Neural progenitor cell (in vitro differentiated cells): ENCODE measurements around the gene HINT1. TPM values are rescaled to one million over a fixed set of nuclear protein-coding genes. Genes with fewer than 3 reads are reported as not detected.

Source experiments
- DNase-seq: peaks from one replicate; pipeline ENCODE4 v3.0.0-alpha.2; 2016; ENCODE audit warnings: low spot score
- H2AFZ ChIP-seq: fragments of 200-600 bp; sonication (generic); replicated peaks from 2 replicates; pipeline ENCODE4 v1.6.1; 2016; ENCODE audit warnings: antibody characterized with exemption
- H3F3A ChIP-seq: fragments of 200-600 bp; sonication (generic); 2 replicates; pipeline ENCODE4 v1.6.1; 2016; ENCODE audit warnings: antibody characterized with exemption, low read depth
- H3K27ac ChIP-seq: fragments of 200-600 bp; sonication (generic); 2 replicates; pipeline ENCODE4 v1.5.1; 2016; ENCODE audit warnings: mild to moderate bottlenecking
- H3K27me3 ChIP-seq: fragments of 200-600 bp; sonication (generic); 2 replicates; pipeline ENCODE4 v1.6.1; 2016; ENCODE audit warnings: mild to moderate bottlenecking, moderate library complexity
- H3K36me3 ChIP-seq: fragments of 200-600 bp; sonication (generic); 2 replicates; pipeline ENCODE4 v1.5.1; 2016
- H3K4me1 ChIP-seq: fragments of 200-600 bp; sonication (generic); 2 replicates; pipeline ENCODE4 v1.6.1; 2016; ENCODE audit warnings: mixed run types
- H3K4me2 ChIP-seq: fragments of 200-600 bp; sonication (generic); 2 replicates; pipeline ENCODE4 v1.6.1; 2016
- H3K4me3 ChIP-seq: fragments of 200-600 bp; sonication (generic); 2 replicates; pipeline ENCODE4 v1.5.1; 2016
- H3K79me2 ChIP-seq: fragments of 200-600 bp; sonication (generic); 2 replicates; pipeline ENCODE4 v1.6.1; 2016; ENCODE audit warnings: low read depth
- H3K9ac ChIP-seq: fragments of 200-600 bp; sonication (generic); 2 replicates; pipeline ENCODE4 v1.6.1; 2016
- H3K9me3 ChIP-seq: fragments of 200-600 bp; sonication (generic); 2 replicates; pipeline ENCODE4 v1.5.1; 2016; ENCODE audit warnings: low read depth
- H4K20me1 ChIP-seq: fragments of 200-600 bp; sonication (generic); 2 replicates; pipeline ENCODE4 v1.6.1; 2016; ENCODE audit warnings: low read depth
- H3K27ac Mint-ChIP-seq: 3 replicates; pipeline ENCODE4 v1.8.0; 2021; ENCODE audit warnings: mixed read lengths
- H3K27me3 Mint-ChIP-seq: 2 replicates; pipeline ENCODE4 v1.8.0; 2022; ENCODE audit warnings: low read depth, mild to moderate bottlenecking, inconsistent platforms, moderate library complexity, mixed read lengths; ENCODE audit not compliant: insufficient read depth
- H3K36me3 Mint-ChIP-seq: 3 replicates; pipeline ENCODE4 v1.8.0; 2021; ENCODE audit warnings: mixed read lengths
- H3K4me1 Mint-ChIP-seq: 3 replicates; pipeline ENCODE4 v1.8.0; 2021; ENCODE audit warnings: mixed read lengths
- H3K4me3 Mint-ChIP-seq: 3 replicates; pipeline ENCODE4 v1.8.0; 2021; ENCODE audit warnings: mild to moderate bottlenecking, moderate library complexity, mixed read lengths
- H3K9me3 Mint-ChIP-seq: 3 replicates; pipeline ENCODE4 v1.8.0; 2020; ENCODE audit warnings: mixed read lengths
- CTCF ChIP-seq: fragments of 200-600 bp; sonication (generic); IDR thresholded peaks from 2 replicates; pipeline ENCODE4 v1.5.1; 2017; ENCODE audit warnings: antibody characterized with exemption, mild to moderate bottlenecking
- EZH2 ChIP-seq: fragments of 200-600 bp; sonication (generic); IDR thresholded peaks from 2 replicates; pipeline ENCODE4 v1.6.1; 2017; ENCODE audit warnings: antibody characterized with exemption, mild to moderate bottlenecking, moderate library complexity
- EZH2phosphoT487 ChIP-seq: fragments of 200-600 bp; sonication (generic); IDR thresholded peaks from 2 replicates; pipeline ENCODE4 v1.6.1; 2017; ENCODE audit warnings: antibody characterized with exemption
- total RNA-seq: library from RNA; depleted of rRNA; stranded (reverse); fragments of >200 nt; gene quantifications from 2 replicates; pipeline ENCODE4 v1.2.3, GENCODE V29; 2015; ENCODE audit warnings: low replicate concordance

HINT1 gene
- total RNA-seq, 1 donor from 2014 or later: 300 TPM

GRCh38 chr5:131209175-131209505, 44.1 kb upstream of the HINT1 start:
- Mint-ChIP-seq H3K9me3 (no peaks in the 10 kb centered on the region), H3K36me3 (no peaks in the 10 kb centered on the region), H3K4me1 (peaks cover 27% of the 10 kb centered on the region), H3K27me3 (no peaks in the 10 kb centered on the region), H3K27ac (peak overlapping the region; percentile 76), H3K4me3 (no peak overlapping the region)
- TF ChIP-seq EZH2phosphoT487 (no peak), EZH2 (no peak)
- peaks cover 32% of the 10 kb centered on the region for H3K4me1 ChIP-seq
- H3K4me2 ChIP-seq: peak overlapping the region; percentile 54
- no peak overlapping the region for H3K4me3 ChIP-seq
- H3K27me3 ChIP-seq: no peaks in the 10 kb centered on the region
- H3K9me3 ChIP-seq: no peaks in the 10 kb centered on the region
- no peaks in the 10 kb centered on the region for H4K20me1 ChIP-seq
- H3K36me3 ChIP-seq: no peaks in the 10 kb centered on the region
- no peak overlapping the region for H2AFZ ChIP-seq
- peaks cover 14% of the 10 kb centered on the region for H3F3A ChIP-seq
- no peaks in the 10 kb centered on the region for H3K79me2 ChIP-seq
- peak overlapping the region; percentile 21 for H3K27ac ChIP-seq
- H3K9ac ChIP-seq: no peak overlapping the region
- no peak for DNase-seq

GRCh38 chr5:131206772-131207171, 41.7 kb upstream of the HINT1 start:
- Histone ChIP-seq H3F3A (peaks cover 14% of the 10 kb centered on the region), H3K4me1 (peaks cover 32% of the 10 kb centered on the region), H3K9ac (no peak overlapping the region), H3K79me2 (no peaks in the 10 kb centered on the region), H3K27ac (no peak overlapping the region), H4K20me1 (no peaks in the 10 kb centered on the region), H3K4me2 (no peak overlapping the region), H2AFZ (no peak overlapping the region), H3K4me3 (no peak overlapping the region), H3K9me3 (no peaks in the 10 kb centered on the region), H3K36me3 (no peaks in the 10 kb centered on the region), H3K27me3 (no peaks in the 10 kb centered on the region)
- DNase-seq: no peak
- no peaks in the 10 kb centered on the region for H3K27me3 Mint-ChIP-seq
- H3K9me3 Mint-ChIP-seq: no peaks in the 10 kb centered on the region
- peaks cover 1% of the 10 kb centered on the region for H3K36me3 Mint-ChIP-seq
- peaks cover 23% of the 10 kb centered on the region for H3K4me1 Mint-ChIP-seq
- no peak for TF ChIP-seq EZH2
- no peak for TF ChIP-seq CTCF
- no peak overlapping the region for H3K4me3 Mint-ChIP-seq
- no peak overlapping the region for H3K27ac Mint-ChIP-seq

DNA sequence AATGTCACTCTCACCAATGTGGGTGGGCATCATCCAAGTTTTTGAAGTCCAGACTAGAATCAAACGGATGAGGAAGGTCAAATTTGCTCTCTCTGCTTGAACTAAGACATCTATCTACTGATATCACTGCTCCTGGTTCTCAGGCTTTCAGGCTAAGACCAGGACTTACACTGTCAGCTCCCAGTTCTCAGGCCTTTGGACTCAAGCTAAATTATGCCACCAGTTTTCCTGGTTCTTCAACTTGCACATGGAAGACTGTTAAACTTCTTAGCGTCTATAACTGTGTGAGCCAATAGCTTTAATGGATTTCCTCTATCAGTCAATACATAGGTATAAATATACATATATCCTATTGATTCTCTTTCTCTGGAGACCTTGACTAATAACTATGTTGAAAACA, 41.0 kb upstream of the HINT1 start:
- peaks cover 22% of the 10 kb centered on the region for H3K4me1 Mint-ChIP-seq
- Histone ChIP-seq H3F3A (peaks cover 14% of the 10 kb centered on the region), H3K4me3 (no peak overlapping the region)

More for the DNA sequence above, 41.0 kb upstream of the HINT1 start:
- peaks cover 1% of the 10 kb centered on the region for H3K36me3 Mint-ChIP-seq
- TF ChIP-seq EZH2 (no peak), CTCF (no peak), EZH2phosphoT487 (no peak)
- Histone ChIP-seq H3K9ac (no peak overlapping the region), H2AFZ (no peak overlapping the region), H3K27me3 (no peaks in the 10 kb centered on the region), H3K27ac (no peak overlapping the region), H4K20me1 (no peaks in the 10 kb centered on the region), H3K9me3 (no peaks in the 10 kb centered on the region), H3K36me3 (no peaks in the 10 kb centered on the region), H3K79me2 (no peaks in the 10 kb centered on the region), H3K4me2 (no peak overlapping the region), H3K4me1 (peaks cover 29% of the 10 kb centered on the region)
- H3K27ac Mint-ChIP-seq: no peak overlapping the region
- no peak overlapping the region for H3K4me3 Mint-ChIP-seq
- no peaks in the 10 kb centered on the region for H3K9me3 Mint-ChIP-seq
- H3K27me3 Mint-ChIP-seq: peaks cover under 1% of the 10 kb centered on the region
- DNase-seq: no peak
